Stomach smooth muscle (tissue), 2 donors: ENCODE data around the gene FXYD7.

Experiments used
- H3K27ac ChIP-seq: one replicate; pipeline ENCODE4 v1.7.0; 2013; ENCODE audit warnings: mild to moderate bottlenecking, low read length, inconsistent platforms
- H3K27me3 ChIP-seq, 2 donors: one replicate each; pipeline ENCODE4 v1.7.0; 2013; ENCODE audit warnings: low read length in 2 of 2; ENCODE audit not compliant: insufficient read depth in 2 of 2, control insufficient read depth in 1 of 2
- H3K36me3 ChIP-seq, 2 donors: one replicate each; pipeline ENCODE4 v1.7.0; 2013; ENCODE audit warnings: low read length in 2 of 2; ENCODE audit not compliant: control insufficient read depth in 2 of 2, insufficient read depth in 2 of 2
- H3K4me1 ChIP-seq: one replicate; pipeline ENCODE4 v1.7.0; 2013; ENCODE audit warnings: low read length; ENCODE audit not compliant: control insufficient read depth, insufficient read depth
- H3K4me3 ChIP-seq, 2 donors: one replicate each; pipeline ENCODE4 v1.7.0; 2013; ENCODE audit warnings: low read length in 2 of 2
- H3K9ac ChIP-seq, 2 donors: one replicate each; pipeline ENCODE4 v1.7.0; 2013; ENCODE audit warnings: low read length in 2 of 2, mild to moderate bottlenecking in 1 of 2
- H3K9me3 ChIP-seq, 2 donors: one replicate each; pipeline ENCODE4 v1.7.0; 2013; ENCODE audit warnings: low read length in 2 of 2; ENCODE audit not compliant: control insufficient read depth in 2 of 2
- donor health status: healthy.
- donor health status: Pancreatic carcinoma.

The FXYD7 gene

GRCh38 chr19:35143231-35143715, at the start of gene FXYD7:
Gene FXYD7, plus strand, starts transcription at chr19:35143255. Its CDS starts 79 bp downstream, at chr19:35143334.
- Histone ChIP-seq H3K27me3 (peaks cover 41 to 55% of the 10 kb centered on the region in 2 donors), H3K36me3 (no peaks in the 10 kb centered on the region), H3K27ac (no peak within 1 kb of the TSS), H3K4me3 (no peak within 1 kb of the TSS), H3K9me3 (no peaks in the 10 kb centered on the region), H3K4me1 (peaks cover 23% of the 10 kb centered on the region), H3K9ac (no peak within 1 kb of the TSS)

- Histone ChIP-seq H3K27ac (no peak overlapping the region), H3K9me3 (no peaks in the 10 kb centered on the region), H3K4me1 (peaks cover 4% of the 10 kb centered on the region), H3K4me3 (no peak overlapping the region), H3K36me3 (no peaks in the 10 kb centered on the region), H3K9ac (no peak overlapping the region), H3K27me3 (peaks cover 10 to 12% of the 10 kb centered on the region in 2 donors)
These were observed 49.6 kb upstream of the FXYD7 start for GRCh38 chr19:35093430-35093829.

GRCh38 chr19:35093941-35094647, 49.0 kb upstream of the FXYD7 start:
- no peak overlapping the region for H3K4me3 ChIP-seq
- H3K27me3 ChIP-seq, result peaks cover 9 to 10% of the 10 kb centered on the region in 2 donors
- H3K4me1 ChIP-seq, result peaks cover 4% of the 10 kb centered on the region
- H3K36me3 ChIP-seq, result no peaks in the 10 kb centered on the region
- H3K9ac ChIP-seq, result no peak overlapping the region
- H3K27ac ChIP-seq, result no peak overlapping the region
- no peaks in the 10 kb centered on the region for H3K9me3 ChIP-seq

GRCh38 chr19:35094656-35095055, 48.4 kb upstream of the FXYD7 start:
- Histone ChIP-seq H3K4me1 (peaks cover 4% of the 10 kb centered on the region), H3K27me3 (peaks cover 7 to 10% of the 10 kb centered on the region in 2 donors), H3K36me3 (no peaks in the 10 kb centered on the region), H3K27ac (no peak overlapping the region), H3K9me3 (no peaks in the 10 kb centered on the region), H3K9ac (no peak overlapping the region), H3K4me3 (no peak overlapping the region)

- H3K9ac ChIP-seq, result no peak overlapping the region
- H3K4me3 ChIP-seq, result no peak overlapping the region
- no peak overlapping the region for H3K27ac ChIP-seq
- H3K36me3 ChIP-seq, result no peaks in the 10 kb centered on the region
- no peaks in the 10 kb centered on the region for H3K9me3 ChIP-seq
- peaks cover 1% of the 10 kb centered on the region for H3K4me1 ChIP-seq
- H3K27me3 ChIP-seq, result peaks cover 6 to 7% of the 10 kb centered on the region in 2 donors
These were observed 47.2 kb upstream of the FXYD7 start for GRCh38 chr19:35095667-35096368.

- Histone ChIP-seq H3K27ac (no peak overlapping the region), H3K4me3 (no peak overlapping the region), H3K9me3 (no peaks in the 10 kb centered on the region), H3K9ac (no peak overlapping the region), H3K36me3 (no peaks in the 10 kb centered on the region), H3K27me3 (peaks cover 0 to 2% of the 10 kb centered on the region in 2 donors), H3K4me1 (no peaks in the 10 kb centered on the region)
These were observed 44.5 kb upstream of the FXYD7 start for GRCh38 chr19:35098413-35099049.

- H3K9me3 ChIP-seq, result no peaks in the 10 kb centered on the region
- H3K4me1 ChIP-seq, result no peaks in the 10 kb centered on the region
- H3K4me3 ChIP-seq, result no peak overlapping the region
- no peaks in the 10 kb centered on the region for H3K36me3 ChIP-seq
- no peak overlapping the region for H3K27ac ChIP-seq
- no peaks in the 10 kb centered on the region for H3K27me3 ChIP-seq
- H3K9ac ChIP-seq, result no peak overlapping the region
These were observed 43.7 kb upstream of the FXYD7 start for GRCh38 chr19:35099155-35099896.

GRCh38 chr19:35099897-35100275, 43.2 kb upstream of the FXYD7 start:
- no peak overlapping the region for H3K27ac ChIP-seq

GRCh38 chr19:35100588-35101533, 42.2 kb upstream of the FXYD7 start:
- no peak overlapping the region for H3K4me3 ChIP-seq
- H3K27ac ChIP-seq, result no peak overlapping the region
- no peaks in the 10 kb centered on the region for H3K9me3 ChIP-seq
- H3K36me3 ChIP-seq, result no peaks in the 10 kb centered on the region
- no peaks in the 10 kb centered on the region for H3K4me1 ChIP-seq
- no peak overlapping the region for H3K9ac ChIP-seq
- no peaks in the 10 kb centered on the region for H3K27me3 ChIP-seq

More at GRCh38 chr19:35099897-35100275, 43.2 kb upstream of the FXYD7 start:
- no peak overlapping the region for H3K9ac ChIP-seq
- H3K4me3 ChIP-seq, result no peak overlapping the region
- H3K4me1 ChIP-seq, result no peaks in the 10 kb centered on the region
- H3K9me3 ChIP-seq, result no peaks in the 10 kb centered on the region
- no peaks in the 10 kb centered on the region for H3K36me3 ChIP-seq
- no peaks in the 10 kb centered on the region for H3K27me3 ChIP-seq
